DND-41 (cell line): ENCODE results near the gene KLHDC8A.

ENCODE experiments used
- CTCF ChIP-seq: IDR thresholded peaks from 2 replicates; pipeline ENCODE4 v1.5.1; 2012; ENCODE audit warnings: borderline replicate concordance, low read length, moderate library complexity, mild to moderate bottlenecking; ENCODE audit not compliant: poor library complexity, severe bottlenecking; ENCODE audit errors: extremely low read depth
- EZH2 ChIP-seq: IDR thresholded peaks from 3 replicates; pipeline ENCODE4 v1.6.1; 2012; ENCODE audit warnings: borderline replicate concordance, low read depth, mild to moderate bottlenecking, moderate library complexity, low read length, inconsistent platforms; ENCODE audit not compliant: severe bottlenecking

DNA sequence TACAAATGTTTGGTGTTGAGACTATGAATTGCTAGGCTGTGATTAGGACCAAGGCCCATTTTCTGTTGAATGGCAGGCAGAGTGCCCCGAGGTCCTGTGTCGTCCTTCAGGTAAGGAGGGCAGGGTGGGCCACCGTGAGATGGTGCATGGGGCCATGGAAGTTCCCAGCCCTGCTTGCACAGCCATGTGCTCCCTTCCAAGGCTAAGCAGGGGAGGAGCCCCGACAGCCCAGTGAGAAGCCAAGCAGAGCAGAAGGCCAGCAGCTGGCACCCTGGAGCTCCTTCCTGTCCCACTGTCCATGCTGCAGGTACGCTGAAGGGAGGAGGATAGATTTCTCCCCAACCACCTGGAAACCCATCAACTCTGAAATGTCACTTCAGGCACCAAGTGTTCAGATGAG, 27.0 kb downstream of the KLHDC8A start:
- TF ChIP-seq CTCF (no peak), EZH2 (no peak)
